ENCODE measurements around the gene SIDT2. TPM values are rescaled to one million over a fixed set of nuclear protein-coding genes. Genes with fewer than 3 reads are reported as not detected.

The SIDT2 gene
- total and polyA plus RNA-seq, 8 donors: 29.2 to 112 (median 33.9) TPM

DNA sequence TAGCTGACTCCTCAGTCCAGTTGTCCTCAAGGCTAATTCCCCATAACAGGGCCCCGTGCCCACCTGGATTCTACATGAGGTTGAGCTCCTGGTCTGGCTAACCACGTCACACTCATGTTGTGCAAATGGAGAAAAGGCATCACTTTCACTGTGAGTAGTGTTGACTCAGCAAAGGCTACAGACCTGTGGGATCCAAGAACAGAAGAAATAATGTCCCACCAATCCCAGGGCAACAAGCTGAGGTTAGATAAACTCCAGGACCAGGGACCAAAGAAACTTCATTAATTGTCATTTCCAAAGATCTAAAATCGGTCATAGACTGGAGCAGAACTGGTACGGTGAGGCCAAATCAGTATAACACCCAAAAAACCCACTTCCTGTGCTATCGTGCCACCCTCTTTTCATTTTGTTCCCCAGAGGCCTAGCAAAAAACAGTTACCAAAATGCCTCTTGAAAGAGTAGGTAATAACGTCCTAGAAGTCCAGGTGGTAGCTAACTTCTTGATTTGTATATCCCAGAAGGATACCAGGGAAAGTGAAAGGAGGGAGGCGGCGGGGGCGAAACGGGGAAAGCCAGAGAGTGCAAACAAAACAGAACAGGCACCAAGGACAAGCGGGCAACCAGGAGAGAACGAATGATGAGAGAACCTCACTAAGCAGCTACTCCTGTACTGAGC, 51.9 kb downstream of the SIDT2 start:
- ATAC-seq (no peak), DNase-seq (no peak)
- intact Hi-C loops (cut with DNase I): no loop called here
- Histone ChIP-seq H3K4me3 (peak overlapping the region in 1 of 2 donors; percentile 95), H3K27ac (peak overlapping the region; percentile 13), H3K27me3 (no peaks in the 10 kb centered on the region), H3K9me3 (no peaks in the 10 kb centered on the region), H3K4me1 (peaks cover 9 to 42% of the 10 kb centered on the region in 2 donors), H3K36me3 (peaks cover 0 to 42% of the 10 kb centered on the region in 2 donors)
- TF ChIP-seq, protein P1, sequence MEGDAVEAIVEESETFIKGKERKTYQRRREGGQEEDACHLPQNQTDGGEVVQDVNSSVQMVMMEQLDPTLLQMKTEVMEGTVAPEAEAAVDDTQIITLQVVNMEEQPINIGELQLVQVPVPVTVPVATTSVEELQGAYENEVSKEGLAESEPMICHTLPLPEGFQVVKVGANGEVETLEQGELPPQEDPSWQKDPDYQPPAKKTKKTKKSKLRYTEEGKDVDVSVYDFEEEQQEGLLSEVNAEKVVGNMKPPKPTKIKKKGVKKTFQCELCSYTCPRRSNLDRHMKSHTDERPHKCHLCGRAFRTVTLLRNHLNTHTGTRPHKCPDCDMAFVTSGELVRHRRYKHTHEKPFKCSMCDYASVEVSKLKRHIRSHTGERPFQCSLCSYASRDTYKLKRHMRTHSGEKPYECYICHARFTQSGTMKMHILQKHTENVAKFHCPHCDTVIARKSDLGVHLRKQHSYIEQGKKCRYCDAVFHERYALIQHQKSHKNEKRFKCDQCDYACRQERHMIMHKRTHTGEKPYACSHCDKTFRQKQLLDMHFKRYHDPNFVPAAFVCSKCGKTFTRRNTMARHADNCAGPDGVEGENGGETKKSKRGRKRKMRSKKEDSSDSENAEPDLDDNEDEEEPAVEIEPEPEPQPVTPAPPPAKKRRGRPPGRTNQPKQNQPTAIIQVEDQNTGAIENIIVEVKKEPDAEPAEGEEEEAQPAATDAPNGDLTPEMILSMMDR (IDR thresholded peaks at IDR 0.05): no peak

DNA sequence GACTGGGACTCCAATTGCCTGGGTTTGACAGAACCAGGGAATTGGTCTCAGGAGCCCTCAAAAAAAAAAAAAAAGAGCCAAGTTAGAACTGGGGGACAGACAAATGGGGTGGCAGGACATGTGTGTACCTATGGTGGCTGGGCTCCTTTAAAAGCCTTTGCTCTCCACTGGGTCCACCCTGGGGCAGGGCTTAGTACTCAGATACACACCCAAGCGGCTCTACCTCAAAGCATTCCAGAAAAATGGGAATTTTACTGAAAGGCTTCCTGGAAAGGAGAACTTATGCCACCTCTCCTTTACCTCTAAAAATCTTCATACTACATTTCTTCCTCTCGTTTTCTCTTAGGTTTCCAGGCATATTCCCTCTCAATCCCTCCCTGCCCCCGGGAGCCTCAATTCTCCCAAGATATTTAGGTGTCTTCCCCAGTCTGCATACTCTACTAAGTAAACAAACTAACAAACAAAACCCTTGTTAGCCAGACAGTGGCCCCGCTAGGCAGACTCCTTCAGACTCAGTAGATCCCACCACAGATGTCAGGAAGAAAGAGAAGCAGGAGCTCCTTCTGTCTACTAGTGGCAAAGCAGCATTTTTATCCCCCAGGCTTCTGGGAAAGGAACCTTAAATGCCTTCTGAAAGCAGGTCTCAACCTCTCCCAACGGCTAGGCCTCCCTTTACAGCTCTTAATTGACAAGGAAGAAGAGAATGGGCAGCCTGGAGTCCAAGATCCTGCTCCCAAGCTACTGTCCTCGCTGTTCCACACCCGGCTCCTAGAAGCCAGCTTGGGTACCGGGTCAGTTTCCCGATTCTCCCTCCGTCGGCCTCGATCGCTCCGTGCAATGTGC, 52.7 kb downstream of the SIDT2 start:
- Histone ChIP-seq H3K4me1 (peaks cover 9 to 42% of the 10 kb centered on the region in 2 donors), H3K27ac (peak overlapping the region; percentile 90 to 93), H3K4me3 (peak overlapping the region; percentile 89 to 95), H3K27me3 (no peaks in the 10 kb centered on the region), H3K36me3 (peaks cover 0 to 37% of the 10 kb centered on the region in 2 donors), H3K9me3 (no peaks in the 10 kb centered on the region)
- intact Hi-C loops (cut with DNase I): no loop called here
- TF ChIP-seq, protein P1 (IDR thresholded peaks at IDR 0.05): no peak
- no peak for DNase-seq
- ATAC-seq: no peak

DNA sequence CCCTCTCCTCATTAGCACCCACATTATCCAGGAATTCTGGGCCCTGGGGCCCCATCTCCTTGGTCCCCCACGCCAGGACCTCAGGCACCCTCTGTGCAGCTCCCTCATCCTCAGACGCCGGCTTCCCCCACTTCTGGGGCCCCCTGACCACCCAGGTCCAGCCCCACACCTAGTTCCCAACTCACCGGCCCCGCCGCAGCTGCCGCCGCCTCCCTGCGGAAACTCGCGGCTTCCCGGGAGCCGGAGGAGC, 53.2 kb downstream of the SIDT2 start, which contains the start of gene PCSK7:
PCSK7 (minus strand) TSS at position 232 of the 250 bp plus-strand sequence. CDS start 2,229 bp downstream, outside the sequence.
- ATAC-seq (no peak), DNase-seq (peak in 1 of 4 donors; percentile 76)
- peaks cover 0 to 35% of the 10 kb centered on the region in 2 donors for H3K36me3 ChIP-seq
- TF ChIP-seq, protein P1 (IDR thresholded peaks at IDR 0.05): no peak
- H3K9me3 ChIP-seq: no peaks in the 10 kb centered on the region
- intact Hi-C loops (cut with DNase I): no loop called here
- peak within 1 kb of the TSS; percentile 90 to 93 for H3K27ac ChIP-seq
- no peaks in the 10 kb centered on the region for H3K27me3 ChIP-seq
- H3K4me3 ChIP-seq: peak within 1 kb of the TSS; percentile 89 to 95
- peaks cover 9 to 42% of the 10 kb centered on the region in 2 donors for H3K4me1 ChIP-seq

DNA sequence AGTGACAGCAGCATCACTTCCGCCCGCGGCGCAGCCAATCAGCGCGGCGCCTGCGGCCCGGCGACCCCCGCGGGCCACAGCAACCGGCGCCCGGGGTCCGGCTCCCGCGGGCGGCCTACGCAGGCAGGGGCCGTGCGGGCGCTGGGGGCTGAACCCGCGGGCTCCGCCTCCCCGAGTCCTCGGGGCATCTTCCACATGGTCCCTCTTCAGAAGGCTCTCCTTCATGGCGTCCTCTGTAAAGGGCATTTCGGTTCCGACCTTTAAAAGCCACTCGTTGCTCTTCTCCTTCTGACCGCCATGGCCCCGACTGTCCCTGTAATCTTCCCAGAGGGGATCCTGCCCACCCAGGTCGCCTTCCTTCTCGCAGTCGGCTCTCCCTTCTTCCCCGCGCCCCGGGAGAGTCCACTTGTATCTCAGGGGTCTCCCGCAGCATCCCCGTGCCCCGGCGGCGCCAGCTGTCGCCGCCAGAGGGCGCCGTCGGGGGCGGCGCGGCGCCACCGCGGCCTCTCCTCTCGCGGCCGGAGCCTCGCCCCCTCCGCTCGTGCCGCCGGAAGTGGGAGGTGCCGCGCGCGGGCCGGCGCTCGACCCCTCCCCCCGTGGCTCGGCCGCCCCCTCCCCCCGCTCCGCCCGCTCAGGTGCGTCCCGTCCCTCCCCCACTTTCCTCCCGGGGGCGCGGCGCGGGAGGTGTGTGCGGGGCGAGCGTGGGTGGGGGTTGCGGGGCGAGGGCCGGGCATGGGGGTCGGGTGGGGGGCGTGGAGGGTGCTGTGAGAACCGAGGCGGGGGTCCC, 53.7 kb downstream of the SIDT2 start, which contains the start of gene RNF214:
RNF214 (plus strand) TSS at position 580 of the 787 bp plus-strand sequence. CDS start 1,602 bp downstream, outside the sequence.
- TF ChIP-seq, protein P1 (IDR thresholded peaks at IDR 0.05): peak; percentile 91 to 97
- no peaks in the 10 kb centered on the region for H3K9me3 ChIP-seq
- peak within 1 kb of the TSS; percentile 90 to 93 for H3K27ac ChIP-seq
- ATAC-seq: peak; percentile 92
- H3K4me1 ChIP-seq: peaks cover 9 to 42% of the 10 kb centered on the region in 2 donors
- DNase-seq: peak; percentile 75 to 95 (median 88)
- peak within 1 kb of the TSS; percentile 89 to 95 for H3K4me3 ChIP-seq
- intact Hi-C loops (cut with DNase I): no loop called here
- peaks cover 0 to 30% of the 10 kb centered on the region in 2 donors for H3K36me3 ChIP-seq
- H3K27me3 ChIP-seq: no peaks in the 10 kb centered on the region
